Left ventricle myocardium inferior (tissue), 1 donor: ENCODE measurements around the gene CFAP97D1. TPM values are rescaled to one million over a fixed set of nuclear protein-coding genes. Genes with fewer than 3 reads are reported as not detected.

Experiments used
- DNase-seq: peaks from one replicate; pipeline ENCODE4 v3.0.0-alpha.2; 2020
- H3K27ac ChIP-seq: fragments of 200-600 bp; replicated peaks from 2 replicates; pipeline ENCODE4 v1.8.0; 2021
- H3K27me3 ChIP-seq: fragments of 200-600 bp; 2 replicates; pipeline ENCODE4 v1.8.0; 2021; ENCODE audit warnings: low read depth
- H3K36me3 ChIP-seq: fragments of 200-600 bp; 2 replicates; pipeline ENCODE4 v1.8.0; 2021
- H3K4me1 ChIP-seq: fragments of 200-600 bp; 2 replicates; pipeline ENCODE4 v1.8.0; 2021
- H3K4me3 ChIP-seq: fragments of 200-600 bp; 2 replicates; pipeline ENCODE4 v1.8.0; 2021; ENCODE audit warnings: mild to moderate bottlenecking, moderate library complexity
- H3K9me3 ChIP-seq: fragments of 200-600 bp; replicated peaks from 2 replicates; pipeline ENCODE4 v1.8.0; 2021
- CTCF ChIP-seq: fragments of 200-600 bp; IDR thresholded peaks from 2 replicates; pipeline ENCODE4 v1.8.0; 2021; ENCODE audit warnings: antibody characterized with exemption, mild to moderate bottlenecking, borderline replicate concordance
- intact Hi-C: fragments of 100-400 bp; cut with micrococcal nuclease; formaldehyde crosslinking; loops from one replicate; pipeline ENCODE4 v1.11.0; 2022
- total RNA-seq: library from RNA; stranded (reverse); fragmentation: NEBNext Ultra II Directional; extraction: Animal tissue kit (Norgen Biotek cat#: 25700); gene quantifications from one replicate; pipeline ENCODE4 v1.2.1, GENCODE V29; 2021
- donor health status: DM: no; HTN: yes; CAD: no; lungs with severe emphysema.

CFAP97D1 gene
- total RNA-seq, 1 donor from 2014 or later = 0.05 TPM

- Histone ChIP-seq H3K36me3 (peaks cover 45% of the 10 kb centered on the region), H3K9me3 (no peaks in the 10 kb centered on the region), H3K27ac (peak overlapping the region; percentile 75), H3K4me3 (no peak overlapping the region), H3K27me3 (no peaks in the 10 kb centered on the region), H3K4me1 (peaks cover 48% of the 10 kb centered on the region)
- intact Hi-C loops = no loop called here
- TF ChIP-seq CTCF = no peak
- DNase-seq = no peak
Observed at GRCh38 chr17:43767053-43767712, 13.1 kb upstream of the CFAP97D1 start.

GRCh38 chr17:43767713-43768059, 12.5 kb upstream of the CFAP97D1 start:
- DNase-seq = no peak
- no peak overlapping the region for H3K4me3 ChIP-seq
- peaks cover 53% of the 10 kb centered on the region for H3K4me1 ChIP-seq
- no peaks in the 10 kb centered on the region for H3K9me3 ChIP-seq
- peak overlapping the region; percentile 75 for H3K27ac ChIP-seq
- H3K27me3 ChIP-seq = no peaks in the 10 kb centered on the region
- peaks cover 50% of the 10 kb centered on the region for H3K36me3 ChIP-seq
- intact Hi-C loops = no loop called here
- TF ChIP-seq CTCF = no peak

GRCh38 chr17:43768382-43768781, 11.9 kb upstream of the CFAP97D1 start:
- DNase-seq = peak; percentile 75
- intact Hi-C loops = no loop called here
- no peaks in the 10 kb centered on the region for H3K9me3 ChIP-seq
- no peak for TF ChIP-seq CTCF
- H3K27me3 ChIP-seq = no peaks in the 10 kb centered on the region
- H3K4me1 ChIP-seq = peaks cover 59% of the 10 kb centered on the region
- H3K36me3 ChIP-seq = peaks cover 57% of the 10 kb centered on the region
- H3K27ac ChIP-seq = peak overlapping the region; percentile 75
- no peak overlapping the region for H3K4me3 ChIP-seq

GRCh38 chr17:43768943-43769342, 11.3 kb upstream of the CFAP97D1 start:
- no peaks in the 10 kb centered on the region for H3K27me3 ChIP-seq
- H3K27ac ChIP-seq = peak overlapping the region; percentile 75
- no peak for TF ChIP-seq CTCF
- no peaks in the 10 kb centered on the region for H3K9me3 ChIP-seq
- no peak for DNase-seq
- peaks cover 64% of the 10 kb centered on the region for H3K4me1 ChIP-seq
- H3K36me3 ChIP-seq = peaks cover 63% of the 10 kb centered on the region
- intact Hi-C loops = no loop called here
- H3K4me3 ChIP-seq = no peak overlapping the region

- Histone ChIP-seq H3K36me3 (peaks cover 68% of the 10 kb centered on the region), H3K9me3 (no peaks in the 10 kb centered on the region), H3K4me3 (no peak overlapping the region), H3K27ac (peak overlapping the region; percentile 75), H3K27me3 (no peaks in the 10 kb centered on the region), H3K4me1 (peaks cover 69% of the 10 kb centered on the region)
- intact Hi-C loops = no loop called here
- TF ChIP-seq CTCF = no peak
- no peak for DNase-seq
Observed at GRCh38 chr17:43769426-43769825, 10.8 kb upstream of the CFAP97D1 start.
